Activated CD4-positive, CD25-positive, alpha-beta regulatory T cell treated with anti-CD3 and anti-CD28 coated beads, Interleukin-2, amount 50 U/mL, for 24 hours (primary cell): ENCODE measurements around the gene AP2S1.

Experiments used
- ATAC-seq, 2 donors: fragments of 150-1000 bp; cut with Tn5 transposase; one replicate each; pipeline ENCODE4 v1.10.0; 2021; ENCODE audit warnings: mild to moderate bottlenecking in 1 of 2, moderate library complexity in 1 of 2

AP2S1 gene

GRCh38 chr19:46802152-46802551 is 48.5 kb downstream of the AP2S1 start:
- ATAC-seq, result no peak

GRCh38 chr19:46798713-46799112 is 51.9 kb downstream of the AP2S1 start:
- ATAC-seq, result no peak

- no peak for ATAC-seq
Measured at GRCh38 chr19:46797881-46798280, 52.8 kb downstream of the AP2S1 start.

GRCh38 chr19:46791944-46792343 is 58.7 kb downstream of the AP2S1 start:
- ATAC-seq, result no peak

GRCh38 chr19:46789371-46789770 is 61.3 kb downstream of the AP2S1 start:
- ATAC-seq, result no peak

GRCh38 chr19:46788968-46789338 is 61.7 kb downstream of the AP2S1 start:
- ATAC-seq, result no peak

- ATAC-seq, result peak; percentile 82
Measured at GRCh38 chr19:46788262-46788967, 62.2 kb downstream of the AP2S1 start, which contains the start of gene SLC1A5. Gene SLC1A5 (minus strand): TSS chr19:46788594. CDS start chr19:46787965, 629 bp downstream.
